ACC112 (cell line): ENCODE data around the gene TNFSF8.

ENCODE experiments used
- H2AFZ ChIP-seq: fragments of 200-600 bp; sonication (generic); one replicate; pipeline ENCODE4 v1.6.0; 2017; ENCODE audit warnings: antibody characterized with exemption, low read length; ENCODE audit not compliant: unreplicated experiment
- H3K27ac ChIP-seq: fragments of 200-600 bp; sonication (generic); 2 replicates; pipeline ENCODE4 v1.5.1; 2014; ENCODE audit warnings: low read depth, mild to moderate bottlenecking, antibody characterized with exemption, low read length, moderate library complexity
- H3K27me3 ChIP-seq: fragments of 200-600 bp; sonication (generic); 2 replicates; pipeline ENCODE4 v1.6.1; 2014; ENCODE audit warnings: mild to moderate bottlenecking, antibody characterized with exemption, low read length, moderate library complexity, mixed read lengths; ENCODE audit not compliant: insufficient read depth
- H3K36me3 ChIP-seq: fragments of 200-600 bp; sonication (generic); 2 replicates; pipeline ENCODE4 v1.6.1; 2016; ENCODE audit warnings: mild to moderate bottlenecking, antibody characterized with exemption, low read length, moderate library complexity, mixed read lengths; ENCODE audit not compliant: insufficient read depth
- H3K4me1 ChIP-seq: fragments of 200-600 bp; sonication (generic); one replicate; pipeline ENCODE4 v1.6.1; 2016; ENCODE audit warnings: low read length, mixed read lengths; ENCODE audit not compliant: insufficient read depth, unreplicated experiment, control insufficient read depth
- H3K4me3 ChIP-seq: fragments of 200-600 bp; sonication (generic); 2 replicates; pipeline ENCODE4 v1.5.1; 2014; ENCODE audit warnings: mild to moderate bottlenecking, low read depth, low read length
- H3K79me2 ChIP-seq: fragments of 200-600 bp; sonication (generic); one replicate; pipeline ENCODE4 v1.6.0; 2016; ENCODE audit warnings: low read length; ENCODE audit not compliant: control insufficient read depth, unreplicated experiment, insufficient read depth

The TNFSF8 gene

DNA sequence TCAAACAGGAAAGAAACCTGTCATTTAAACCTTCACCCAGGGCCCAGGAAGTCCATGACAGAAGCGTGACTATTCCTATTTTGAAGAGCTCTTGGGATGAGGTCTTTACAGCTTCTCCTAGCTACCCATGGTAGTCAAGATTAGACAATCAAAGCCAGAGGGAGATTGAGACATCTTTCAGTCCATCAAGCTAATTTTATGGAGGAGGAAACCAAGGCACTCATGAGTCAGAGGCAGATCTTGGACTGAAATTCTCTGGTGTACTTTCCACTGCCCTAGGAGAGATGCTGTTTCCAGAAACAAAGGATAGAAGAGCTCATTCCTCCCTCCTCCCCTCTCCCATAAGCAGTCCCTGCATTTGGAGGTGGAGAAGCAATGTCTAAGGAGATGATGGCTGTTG lies 9.2 kb downstream of the TNFSF8 start:
- no peak overlapping the region for H3K27ac ChIP-seq
- no peaks in the 10 kb centered on the region for H3K4me1 ChIP-seq
- no peak overlapping the region for H2AFZ ChIP-seq
- no peaks in the 10 kb centered on the region for H3K79me2 ChIP-seq
- H3K4me3 ChIP-seq: no peak overlapping the region
- peaks cover 14% of the 10 kb centered on the region; the same call in 1 of the 2 replicates for H3K27me3 ChIP-seq
- H3K36me3 ChIP-seq: no peaks in the 10 kb centered on the region

DNA sequence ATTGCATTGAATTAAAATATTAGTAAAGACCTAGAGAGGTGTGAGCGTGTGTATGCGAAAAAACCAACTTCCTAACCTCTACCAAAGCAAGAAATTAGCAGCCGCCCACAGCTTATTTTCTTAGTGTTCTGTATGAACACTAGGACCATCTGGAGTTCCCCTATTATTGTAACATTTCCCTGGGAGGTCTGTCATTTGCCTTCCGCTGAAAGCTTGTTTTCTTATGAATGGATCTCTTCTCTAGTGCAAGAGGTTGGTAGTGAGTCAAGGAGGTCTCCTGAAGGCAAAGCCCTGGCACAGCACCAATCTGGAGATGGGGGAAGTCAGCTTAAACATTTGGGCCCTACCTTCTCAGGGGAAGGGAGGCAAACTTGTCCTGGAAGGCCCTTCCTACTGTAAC lies 10.8 kb downstream of the TNFSF8 start:
- Histone ChIP-seq H2AFZ (no peak overlapping the region), H3K4me3 (no peak overlapping the region), H3K79me2 (no peaks in the 10 kb centered on the region), H3K27ac (no peak overlapping the region), H3K4me1 (no peaks in the 10 kb centered on the region), H3K36me3 (no peaks in the 10 kb centered on the region), H3K27me3 (peaks cover 14% of the 10 kb centered on the region; the same call in 1 of the 2 replicates)

DNA sequence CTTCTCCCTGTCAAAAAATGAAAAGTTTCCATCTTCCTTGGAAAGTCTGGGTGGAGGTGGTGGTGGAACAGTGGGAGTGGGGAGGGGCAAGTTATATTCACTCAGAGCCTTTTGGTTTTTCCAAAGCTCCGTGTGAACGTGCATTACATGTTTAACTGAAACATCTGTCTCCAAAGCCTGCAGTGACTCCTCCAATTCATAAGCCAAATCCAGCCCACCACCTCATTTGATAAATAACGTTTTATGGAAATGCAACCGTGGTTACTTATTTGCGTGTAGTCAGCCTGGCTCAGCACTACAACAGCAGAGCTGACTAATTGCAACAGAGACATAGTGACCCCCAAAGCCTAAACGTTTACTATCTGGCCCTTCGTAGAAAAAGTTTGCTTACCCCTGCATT lies 13.9 kb downstream of the TNFSF8 start:
- no peak overlapping the region for H3K27ac ChIP-seq
- H3K36me3 ChIP-seq: no peaks in the 10 kb centered on the region
- peaks cover 14% of the 10 kb centered on the region; the same call in 1 of the 2 replicates for H3K27me3 ChIP-seq
- peaks cover 3% of the 10 kb centered on the region for H3K4me1 ChIP-seq
- no peak overlapping the region for H3K4me3 ChIP-seq
- no peaks in the 10 kb centered on the region for H3K79me2 ChIP-seq
- H2AFZ ChIP-seq: no peak overlapping the region

DNA sequence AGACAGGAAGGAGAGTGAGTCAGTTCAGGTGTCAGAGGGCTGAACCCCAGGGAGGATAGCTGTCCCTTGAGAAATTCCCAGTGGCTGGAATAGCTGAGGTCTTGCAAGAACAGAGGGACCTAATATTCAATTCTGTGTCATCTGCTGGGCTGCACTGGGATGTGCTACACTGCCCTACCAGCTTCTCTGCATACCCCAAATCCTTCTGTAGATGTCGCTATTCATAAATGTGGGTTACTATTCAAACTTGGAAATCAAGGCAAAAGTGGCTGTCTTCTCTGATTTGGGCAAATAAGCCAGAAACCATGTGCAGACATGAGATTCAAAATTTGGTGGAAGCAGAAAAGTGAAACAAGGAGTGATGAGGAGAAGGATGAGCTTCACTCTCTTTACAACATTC lies 16.3 kb downstream of the TNFSF8 start:
- H3K4me3 ChIP-seq: no peak overlapping the region
- no peaks in the 10 kb centered on the region for H3K79me2 ChIP-seq
- H3K36me3 ChIP-seq: no peaks in the 10 kb centered on the region
- no peak overlapping the region for H3K27ac ChIP-seq
- no peak overlapping the region for H2AFZ ChIP-seq
- peaks cover 3% of the 10 kb centered on the region for H3K4me1 ChIP-seq
- H3K27me3 ChIP-seq: peaks cover 14% of the 10 kb centered on the region; the same call in 1 of the 2 replicates

DNA sequence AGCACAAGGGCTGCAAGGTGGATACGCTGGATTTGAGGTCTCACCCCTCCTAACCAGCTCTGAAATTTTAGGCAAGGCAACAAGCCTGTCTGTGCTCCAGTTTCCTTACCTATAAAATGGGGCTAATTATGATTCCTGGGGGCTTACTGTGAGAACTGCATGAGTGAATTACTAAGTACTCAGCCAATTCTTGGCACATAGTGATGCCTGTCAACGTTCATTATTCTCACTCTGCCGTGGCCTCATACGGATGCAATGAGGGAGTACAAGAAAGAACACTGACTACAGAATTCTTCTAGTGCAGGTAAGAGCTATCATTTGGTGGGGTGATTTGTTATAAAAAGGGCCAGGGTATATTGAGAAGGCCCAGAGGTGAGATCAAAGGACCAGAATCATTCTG lies 16.7 kb downstream of the TNFSF8 start:
- Histone ChIP-seq H3K36me3 (no peaks in the 10 kb centered on the region), H3K4me3 (no peak overlapping the region)

DNA sequence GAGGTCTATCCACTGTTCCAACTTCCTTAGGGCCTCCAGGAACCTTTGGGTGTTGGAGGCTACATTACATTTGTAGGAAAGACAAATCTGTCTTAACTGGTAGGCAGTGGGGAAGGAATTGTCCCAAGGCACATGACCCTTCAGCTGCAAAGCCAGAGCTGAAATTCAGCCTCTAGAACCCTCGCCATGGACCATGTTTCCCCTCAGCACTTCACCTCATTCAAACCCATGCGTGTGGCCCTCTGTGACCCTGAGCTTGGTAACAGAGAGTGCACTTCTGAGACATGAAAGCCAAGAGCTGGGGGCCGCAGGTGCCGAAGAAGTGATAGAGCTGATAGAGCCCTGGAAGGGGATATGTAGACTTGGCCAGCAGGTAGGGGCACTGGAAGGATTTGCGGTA lies 17.2 kb downstream of the TNFSF8 start:
- Histone ChIP-seq H2AFZ (no peak overlapping the region), H3K36me3 (no peaks in the 10 kb centered on the region), H3K79me2 (no peaks in the 10 kb centered on the region), H3K4me3 (no peak overlapping the region), H3K27ac (no peak overlapping the region), H3K27me3 (peaks cover 14% of the 10 kb centered on the region; the same call in 1 of the 2 replicates), H3K4me1 (peaks cover 3% of the 10 kb centered on the region)

More for the DNA sequence above, 16.7 kb downstream of the TNFSF8 start:
- Histone ChIP-seq H2AFZ (no peak overlapping the region), H3K27me3 (peaks cover 14% of the 10 kb centered on the region; the same call in 1 of the 2 replicates), H3K27ac (no peak overlapping the region), H3K4me1 (peaks cover 3% of the 10 kb centered on the region), H3K79me2 (no peaks in the 10 kb centered on the region)

DNA sequence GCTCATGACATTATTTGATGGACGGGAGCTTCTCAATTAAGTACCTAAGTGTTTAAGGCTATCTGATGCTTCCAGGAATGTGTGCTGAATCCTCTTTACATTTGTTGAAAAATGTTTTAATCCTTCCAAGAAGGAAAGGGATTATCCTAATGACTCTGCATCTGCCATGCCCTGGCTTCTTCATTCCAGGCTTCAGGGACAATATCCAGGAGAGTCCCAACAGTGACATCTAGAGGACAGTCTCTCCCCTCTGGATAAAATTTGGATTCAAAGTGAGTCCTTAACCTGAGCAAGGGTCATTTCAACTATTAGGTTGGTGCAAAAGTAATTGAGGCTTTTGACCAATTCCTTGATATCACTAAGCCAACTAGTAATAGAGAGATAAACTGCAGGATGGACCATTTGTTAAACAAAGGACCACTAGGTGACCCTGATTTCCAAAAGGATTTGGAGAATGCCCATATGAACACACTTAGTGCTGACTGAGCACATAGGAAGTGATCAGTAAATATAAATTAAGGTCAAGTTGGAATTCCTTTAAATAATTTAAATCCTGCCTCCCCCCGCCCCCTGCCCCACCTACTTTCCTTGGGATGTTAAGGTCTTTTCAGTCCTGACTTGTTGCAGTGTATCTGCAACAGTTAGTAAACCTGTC lies 19.1 kb downstream of the TNFSF8 start:
- no peaks in the 10 kb centered on the region for H3K36me3 ChIP-seq
- H3K4me3 ChIP-seq: no peak overlapping the region
- no peaks in the 10 kb centered on the region for H3K27me3 ChIP-seq
- no peaks in the 10 kb centered on the region for H3K79me2 ChIP-seq
- peaks cover 3% of the 10 kb centered on the region for H3K4me1 ChIP-seq
- H2AFZ ChIP-seq: no peak overlapping the region
- H3K27ac ChIP-seq: no peak overlapping the region

DNA sequence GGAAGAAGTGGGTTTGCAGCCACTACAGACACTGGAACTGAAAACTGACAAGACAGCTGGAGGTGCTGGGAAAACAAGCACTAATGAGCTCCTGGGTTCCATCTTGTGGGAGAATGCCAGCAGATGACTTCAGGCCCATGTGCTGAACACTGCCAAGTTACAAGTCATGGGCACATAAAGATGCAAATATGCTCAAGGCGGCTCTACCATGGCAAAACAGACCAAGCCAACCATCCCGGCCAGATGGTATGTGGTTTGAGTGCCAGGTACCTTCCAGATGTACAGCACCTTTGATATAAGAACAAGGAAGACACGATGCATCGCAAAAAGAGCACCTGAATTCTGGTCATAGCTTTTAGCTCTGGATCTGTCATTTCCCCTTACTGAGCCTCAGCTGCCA lies 19.9 kb downstream of the TNFSF8 start:
- H3K36me3 ChIP-seq: no peaks in the 10 kb centered on the region
- H2AFZ ChIP-seq: no peak overlapping the region
- H3K4me1 ChIP-seq: peaks cover 3% of the 10 kb centered on the region
- no peak overlapping the region for H3K27ac ChIP-seq
- no peaks in the 10 kb centered on the region for H3K27me3 ChIP-seq
- H3K79me2 ChIP-seq: no peaks in the 10 kb centered on the region
- H3K4me3 ChIP-seq: no peak overlapping the region

DNA sequence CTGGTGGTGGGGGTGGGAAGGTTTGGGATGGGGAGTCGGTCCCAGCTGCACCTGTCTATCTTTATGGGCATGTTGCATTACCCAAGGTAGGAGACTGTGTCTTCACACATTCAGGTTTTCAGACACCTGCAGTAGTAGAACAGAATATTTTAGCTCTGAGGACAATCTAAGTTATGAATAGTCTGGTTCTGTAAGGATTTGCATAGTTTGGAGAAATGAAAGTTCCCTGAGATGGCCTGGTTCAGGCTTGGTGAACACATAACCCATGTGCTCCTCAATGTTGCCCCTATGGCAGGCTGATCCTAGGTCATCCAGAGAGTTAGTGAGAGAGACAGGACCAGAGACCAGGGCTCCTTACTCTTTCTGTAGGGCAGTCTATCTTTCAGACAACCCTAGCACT lies 20.7 kb downstream of the TNFSF8 start:
- H2AFZ ChIP-seq: no peak overlapping the region
- H3K79me2 ChIP-seq: no peaks in the 10 kb centered on the region
- H3K36me3 ChIP-seq: no peaks in the 10 kb centered on the region
- peaks cover 3% of the 10 kb centered on the region for H3K4me1 ChIP-seq
- H3K27me3 ChIP-seq: no peaks in the 10 kb centered on the region
- H3K27ac ChIP-seq: no peak overlapping the region
- H3K4me3 ChIP-seq: no peak overlapping the region

DNA sequence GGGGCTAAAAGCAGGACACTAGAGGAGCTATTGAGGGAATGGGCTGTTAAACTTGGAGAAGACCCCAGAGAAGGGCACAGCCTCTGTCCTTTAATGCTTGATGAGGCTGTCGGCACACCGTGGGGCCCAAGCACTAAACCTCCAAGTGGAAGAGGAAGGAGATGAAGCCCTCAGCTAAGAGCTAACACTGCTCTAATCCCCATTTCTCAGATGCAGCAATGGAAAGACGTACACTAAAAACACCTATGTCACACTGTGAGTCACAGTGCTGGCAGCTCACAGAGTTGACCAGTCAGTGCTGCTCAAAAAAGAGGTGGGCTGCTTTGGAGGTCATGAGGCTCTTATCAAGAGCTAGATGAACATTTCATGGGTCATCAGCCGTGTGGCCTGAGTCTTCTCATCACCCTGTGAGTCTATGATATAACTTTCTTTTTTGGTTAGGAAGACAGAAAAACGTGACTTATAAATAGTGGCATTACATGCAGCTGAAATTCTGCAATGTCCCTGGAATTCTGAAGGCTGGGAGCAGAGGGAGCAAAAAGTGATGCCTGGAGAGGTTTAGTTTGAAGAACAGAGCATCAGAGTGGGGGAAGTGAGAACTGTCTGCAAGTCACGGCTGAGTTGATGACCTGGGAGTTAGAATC lies 21.5 kb downstream of the TNFSF8 start:
- Histone ChIP-seq H3K27me3 (no peaks in the 10 kb centered on the region), H3K36me3 (no peaks in the 10 kb centered on the region), H3K4me1 (no peaks in the 10 kb centered on the region), H3K4me3 (no peak overlapping the region), H3K79me2 (no peaks in the 10 kb centered on the region), H3K27ac (no peak overlapping the region), H2AFZ (no peak overlapping the region)

DNA sequence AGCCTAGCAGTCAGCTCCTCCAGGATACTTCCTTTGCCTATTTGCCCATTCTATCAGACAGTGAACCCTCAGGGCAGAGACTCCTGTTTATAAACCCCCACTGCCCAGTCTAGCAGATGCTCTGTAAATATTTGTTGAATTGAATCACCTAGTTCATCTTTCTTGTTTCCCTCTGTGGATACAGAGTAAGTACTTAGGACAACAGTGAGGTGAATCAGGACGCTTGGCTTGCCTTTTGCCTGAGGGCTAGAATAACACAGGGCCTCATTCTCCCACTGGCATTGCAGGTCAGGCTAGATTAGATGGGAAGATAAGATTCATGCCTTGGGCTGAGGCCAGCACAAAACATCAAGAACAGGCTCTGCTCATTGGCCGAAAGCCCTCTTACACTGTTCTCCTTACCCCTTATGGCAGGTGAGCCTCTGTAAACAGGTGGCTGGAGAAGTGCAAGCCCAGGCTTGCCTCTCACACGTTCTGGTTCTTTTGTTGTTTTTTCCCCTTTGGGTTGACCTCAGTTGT lies 22.2 kb downstream of the TNFSF8 start:
- Histone ChIP-seq H2AFZ (no peak overlapping the region), H3K36me3 (no peaks in the 10 kb centered on the region), H3K4me1 (peaks cover 3% of the 10 kb centered on the region), H3K4me3 (no peak overlapping the region), H3K27me3 (no peaks in the 10 kb centered on the region), H3K27ac (no peak overlapping the region), H3K79me2 (no peaks in the 10 kb centered on the region)
